Activated T-helper 2 cell treated with anti-CD3 and anti-CD28 coated beads, Interferon-gamma antibody, Interleukin-2, Interleukin-4, amounts not matched to agents 10 μg/mL and 5 μg/mL and 100 μg/mL, durations not matched to agents 14 hours and 24 hours and 36 hours (primary cell): ENCODE measurements around the gene CEP85. TPM values are rescaled to one million over a fixed set of nuclear protein-coding genes. Genes with fewer than 3 reads are reported as not detected.

ENCODE experiments used
- DNase-seq: peaks from one replicate; pipeline ENCODE4 v3.0.0; 2021; ENCODE audit warnings: low spot score
- H3K27ac Mint-ChIP-seq: one replicate; pipeline ENCODE4 v1.8.0; 2021; ENCODE audit warnings: mixed read lengths
- H3K27me3 Mint-ChIP-seq: one replicate; pipeline ENCODE4 v1.8.0; 2021; ENCODE audit warnings: low read depth, mixed read lengths
- H3K36me3 Mint-ChIP-seq: one replicate; pipeline ENCODE4 v1.8.0; 2021; ENCODE audit warnings: low read depth, mixed read lengths
- H3K4me1 Mint-ChIP-seq: one replicate; pipeline ENCODE4 v1.8.0; 2021; ENCODE audit warnings: low read depth, mixed read lengths
- H3K4me3 Mint-ChIP-seq: one replicate; pipeline ENCODE4 v1.8.0; 2021; ENCODE audit warnings: low read depth, mild to moderate bottlenecking, moderate library complexity, mixed read lengths
- H3K9me3 Mint-ChIP-seq: one replicate; pipeline ENCODE4 v1.8.0; 2021; ENCODE audit warnings: mixed read lengths
- intact Hi-C: fragments of 100-400 bp; cut with micrococcal nuclease; formaldehyde crosslinking; loops from one replicate; pipeline ENCODE4 v1.15.1; 2023
- total RNA-seq: library from RNA; stranded (reverse); gene quantifications from 2 replicates; pipeline ENCODE4 v1.2.3, GENCODE V29; 2022

CEP85 gene
- total RNA-seq, 1 donor from 2014 or later = 39.6 TPM

GRCh38 chr1:26237230-26237966, 3.4 kb downstream of the CEP85 start:
- Mint-ChIP-seq H3K4me3 (peak overlapping the region; percentile 45), H3K27ac (peak overlapping the region; percentile 56), H3K36me3 (peaks cover 34% of the 10 kb centered on the region), H3K9me3 (no peaks in the 10 kb centered on the region), H3K27me3 (no peaks in the 10 kb centered on the region), H3K4me1 (peaks cover 38% of the 10 kb centered on the region)
- intact Hi-C loops = loop anchor here (5.0 kb wide), 2 partner anchors 70 to 200 kb away; partner anchors contain the start of gene UBXN11
- DNase-seq = no peak

DNA sequence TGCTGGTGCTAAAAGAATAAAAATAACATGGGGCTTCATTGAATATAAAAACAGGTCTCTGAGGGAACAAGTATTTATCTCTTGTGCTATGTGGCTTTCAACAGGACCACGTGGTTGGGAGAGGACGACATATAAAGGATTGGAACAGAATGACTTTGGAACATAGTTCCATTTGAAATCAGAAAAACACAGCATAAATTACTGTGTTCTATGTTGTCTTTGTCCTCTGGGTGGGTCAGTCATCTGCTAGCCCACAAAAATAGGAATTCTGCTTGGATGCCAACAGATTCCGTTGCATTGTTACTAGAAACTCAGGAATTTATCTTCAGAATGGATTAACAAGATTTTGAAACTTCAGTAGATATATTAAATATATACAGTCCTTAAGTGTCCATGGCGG, 5.9 kb downstream of the CEP85 start:
- no peak for DNase-seq
- Mint-ChIP-seq H3K4me1 (peaks cover 34% of the 10 kb centered on the region), H3K4me3 (no peak overlapping the region), H3K27me3 (no peaks in the 10 kb centered on the region), H3K27ac (no peak overlapping the region), H3K9me3 (no peaks in the 10 kb centered on the region), H3K36me3 (peaks cover 55% of the 10 kb centered on the region)
- intact Hi-C loops = loop anchor here (5.0 kb wide), 2 partner anchors 67 to 203 kb away; partner anchors contain the start of gene UBXN11

GRCh38 chr1:26252718-26253117, 18.7 kb downstream of the CEP85 start:
- intact Hi-C loops = no loop called here
- peaks cover 59% of the 10 kb centered on the region for H3K36me3 Mint-ChIP-seq
- no peak overlapping the region for H3K4me3 Mint-ChIP-seq
- no peaks in the 10 kb centered on the region for H3K9me3 Mint-ChIP-seq
- DNase-seq = no peak
- peaks cover 6% of the 10 kb centered on the region for H3K4me1 Mint-ChIP-seq
- no peaks in the 10 kb centered on the region for H3K27me3 Mint-ChIP-seq
- H3K27ac Mint-ChIP-seq = no peak overlapping the region

DNA sequence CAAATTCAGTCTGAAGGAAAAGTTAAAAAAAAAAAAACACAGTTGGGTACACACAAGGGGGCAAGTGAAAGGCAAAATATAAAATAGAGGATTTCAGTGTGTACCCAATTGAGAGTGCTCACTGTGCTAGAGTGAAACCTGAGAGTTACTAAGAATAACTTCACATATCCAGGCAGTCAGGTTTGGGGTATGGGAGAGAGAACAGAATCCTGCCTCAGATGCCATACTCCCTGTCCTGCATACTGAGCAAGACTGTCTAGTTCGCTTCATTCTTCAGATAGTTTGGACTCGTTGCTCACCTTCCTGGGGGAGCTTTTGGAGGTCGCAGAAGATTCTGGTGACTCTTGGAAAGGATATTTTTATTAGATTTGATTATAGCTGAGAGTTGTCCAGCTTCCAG, 20.4 kb downstream of the CEP85 start:
- Mint-ChIP-seq H3K27ac (no peak overlapping the region), H3K36me3 (peaks cover 65% of the 10 kb centered on the region), H3K27me3 (no peaks in the 10 kb centered on the region), H3K4me1 (peaks cover 6% of the 10 kb centered on the region), H3K4me3 (no peak overlapping the region), H3K9me3 (no peaks in the 10 kb centered on the region)
- DNase-seq = no peak
- intact Hi-C loops = no loop called here

DNA sequence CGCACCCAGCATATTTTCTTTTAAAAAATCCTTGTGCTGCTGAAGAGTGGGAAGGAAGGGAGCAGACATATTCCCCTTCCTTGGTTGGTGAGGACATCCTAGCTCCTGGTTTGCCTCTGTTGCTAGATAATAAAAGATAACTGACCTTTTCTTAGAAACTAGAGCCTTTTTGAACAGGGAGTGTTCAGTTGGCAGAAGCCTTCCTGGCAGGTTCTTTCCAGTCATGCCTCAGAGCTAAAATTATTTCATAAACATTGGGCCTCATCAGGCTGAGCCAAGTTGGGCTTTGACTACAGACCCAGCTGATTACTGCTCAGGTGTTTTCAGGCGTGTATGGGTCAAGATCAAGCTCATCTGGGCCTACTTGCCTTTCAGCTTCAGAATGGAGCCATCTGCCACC, 23.2 kb downstream of the CEP85 start:
- H3K27me3 Mint-ChIP-seq = no peaks in the 10 kb centered on the region
- intact Hi-C loops = no loop called here
- H3K9me3 Mint-ChIP-seq = no peaks in the 10 kb centered on the region
- H3K36me3 Mint-ChIP-seq = peaks cover 79% of the 10 kb centered on the region
- no peak for DNase-seq
- H3K4me1 Mint-ChIP-seq = peaks cover 6% of the 10 kb centered on the region
- H3K4me3 Mint-ChIP-seq = no peak overlapping the region
- no peak overlapping the region for H3K27ac Mint-ChIP-seq

GRCh38 chr1:26259005-26259404, 25.0 kb downstream of the CEP85 start:
- intact Hi-C loops = no loop called here
- no peak for DNase-seq
- Mint-ChIP-seq H3K27me3 (no peaks in the 10 kb centered on the region), H3K4me3 (no peak overlapping the region), H3K27ac (no peak overlapping the region), H3K9me3 (no peaks in the 10 kb centered on the region), H3K4me1 (no peaks in the 10 kb centered on the region), H3K36me3 (peaks cover 85% of the 10 kb centered on the region)

DNA sequence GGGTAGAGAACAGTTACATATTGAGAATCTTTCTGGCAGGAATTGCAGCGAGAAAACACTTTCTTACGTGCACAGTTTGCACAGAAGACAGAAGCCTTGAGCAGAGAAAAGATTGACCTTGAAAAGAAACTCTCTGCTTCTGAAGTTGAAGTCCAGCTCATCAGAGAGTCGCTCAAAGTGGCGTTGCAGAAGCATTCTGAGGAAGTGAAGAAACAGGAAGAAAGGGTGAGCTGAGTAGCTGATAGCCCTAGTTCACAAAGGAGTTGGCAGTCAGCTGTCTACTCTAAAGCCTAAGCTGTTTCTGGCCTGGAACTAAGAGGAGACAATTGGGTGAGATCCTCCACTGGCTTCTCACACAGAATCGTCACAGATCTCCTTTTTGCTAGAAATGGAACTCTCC, 25.6 kb downstream of the CEP85 start:
- Mint-ChIP-seq H3K4me3 (no peak overlapping the region), H3K9me3 (no peaks in the 10 kb centered on the region), H3K4me1 (no peaks in the 10 kb centered on the region), H3K27ac (peak overlapping the region; percentile 23), H3K36me3 (peaks cover 84% of the 10 kb centered on the region), H3K27me3 (no peaks in the 10 kb centered on the region)
- intact Hi-C loops = no loop called here
- no peak for DNase-seq

- Mint-ChIP-seq H3K36me3 (peaks cover 85% of the 10 kb centered on the region), H3K4me1 (peaks cover 6% of the 10 kb centered on the region), H3K4me3 (no peak overlapping the region), H3K9me3 (peaks cover 4% of the 10 kb centered on the region), H3K27ac (no peak overlapping the region), H3K27me3 (no peaks in the 10 kb centered on the region)
- intact Hi-C loops = no loop called here
- no peak for DNase-seq
Observed at GRCh38 chr1:26263212-26263611, 29.2 kb downstream of the CEP85 start.

DNA sequence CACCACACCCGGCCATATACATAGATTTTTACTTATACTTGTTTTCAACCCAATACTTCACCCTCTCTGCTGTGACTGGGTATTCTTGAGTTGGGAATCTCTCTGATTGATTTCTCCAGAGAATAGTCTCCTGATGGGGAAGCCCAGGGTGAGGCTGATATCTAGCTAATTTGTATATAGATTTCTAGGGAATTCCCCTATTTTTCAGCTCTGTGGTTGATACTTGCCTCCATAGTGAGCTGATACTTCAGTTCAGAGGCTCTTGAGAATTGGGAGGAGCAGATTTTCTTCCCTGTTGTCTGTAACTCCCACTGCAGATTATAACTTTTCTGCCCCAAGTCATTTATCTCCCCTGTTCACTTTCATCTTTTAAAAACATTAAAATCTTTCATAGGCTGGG, 31.4 kb downstream of the CEP85 start:
- Mint-ChIP-seq H3K27ac (no peak overlapping the region), H3K27me3 (no peaks in the 10 kb centered on the region), H3K9me3 (peaks cover 17% of the 10 kb centered on the region), H3K36me3 (peaks cover 88% of the 10 kb centered on the region), H3K4me1 (peaks cover 6% of the 10 kb centered on the region), H3K4me3 (no peak overlapping the region)
- intact Hi-C loops = no loop called here
- no peak for DNase-seq

GRCh38 chr1:26268290-26269197, 34.5 kb downstream of the CEP85 start:
- peaks cover 85% of the 10 kb centered on the region for H3K36me3 Mint-ChIP-seq
- no peaks in the 10 kb centered on the region for H3K27me3 Mint-ChIP-seq
- intact Hi-C loops = no loop called here
- no peak overlapping the region for H3K4me3 Mint-ChIP-seq
- H3K9me3 Mint-ChIP-seq = peaks cover 17% of the 10 kb centered on the region
- peaks cover 6% of the 10 kb centered on the region for H3K4me1 Mint-ChIP-seq
- DNase-seq = no peak
- no peak overlapping the region for H3K27ac Mint-ChIP-seq

DNA sequence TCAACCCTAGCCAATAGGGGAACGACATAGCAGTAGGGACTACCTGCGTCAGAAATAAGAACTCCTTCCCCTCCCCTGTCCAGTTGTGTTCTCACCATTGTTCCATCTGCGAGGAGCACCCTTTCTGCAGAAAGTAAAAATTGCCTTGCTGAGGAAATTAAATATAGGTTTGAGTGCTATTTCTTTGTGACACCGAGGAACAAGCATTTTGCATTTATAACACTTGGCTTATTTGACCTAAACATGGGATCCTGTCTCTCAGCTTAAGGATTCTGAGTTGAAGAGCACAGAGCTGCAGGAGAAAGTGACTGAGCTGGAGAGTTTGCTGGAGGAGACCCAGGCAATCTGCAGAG, 35.2 kb downstream of the CEP85 start:
- no peaks in the 10 kb centered on the region for H3K27me3 Mint-ChIP-seq
- peaks cover 82% of the 10 kb centered on the region for H3K36me3 Mint-ChIP-seq

GRCh38 chr1:26274801-26275425, 40.9 kb downstream of the CEP85 start:
- peaks cover 70% of the 10 kb centered on the region for H3K36me3 Mint-ChIP-seq
- intact Hi-C loops = loop anchor here (2.0 to 5.0 kb wide), 4 partner anchors 40 to 197 kb away; partner anchors contain the start of genes CEP85 and HMGN2
- no peak overlapping the region for H3K4me3 Mint-ChIP-seq
- peak overlapping the region; percentile 19 for H3K27ac Mint-ChIP-seq
- no peak for DNase-seq
- no peaks in the 10 kb centered on the region for H3K9me3 Mint-ChIP-seq
- H3K4me1 Mint-ChIP-seq = peaks cover 51% of the 10 kb centered on the region
- no peaks in the 10 kb centered on the region for H3K27me3 Mint-ChIP-seq

More for the DNA sequence above, 35.2 kb downstream of the CEP85 start:
- intact Hi-C loops = no loop called here
- DNase-seq = no peak
- Mint-ChIP-seq H3K4me1 (peaks cover 8% of the 10 kb centered on the region), H3K4me3 (no peak overlapping the region), H3K27ac (no peak overlapping the region), H3K9me3 (peaks cover 17% of the 10 kb centered on the region)
